GM23338 (cell line): ENCODE measurements around the gene GRIA1. TPM values are rescaled to one million over a fixed set of nuclear protein-coding genes. Genes with fewer than 3 reads are reported as not detected.

Experiments used
- ATAC-seq: fragments of 200-7000 bp; cut with Tn5 transposase; 3 replicates; pipeline ENCODE4 v1.9.1; 2020
- DNase-seq: peaks from one replicate; pipeline ENCODE4 v3.0.0-alpha.2; 2015; ENCODE audit warnings: low spot score
- H2AFZ ChIP-seq: fragments of 200-600 bp; sonication (generic); 2 replicates; pipeline ENCODE4 v1.8.0; 2016; ENCODE audit warnings: antibody characterized with exemption, mild to moderate bottlenecking, moderate library complexity
- H3F3A ChIP-seq: fragments of 200-600 bp; sonication (generic); replicated peaks from 2 replicates; pipeline ENCODE4 v1.8.0; 2017; ENCODE audit warnings: antibody characterized with exemption, mixed run types, low read depth
- H3K27ac ChIP-seq: fragments of 200-600 bp; sonication (generic); 2 replicates; pipeline ENCODE4 v1.6.1; 2016; ENCODE audit warnings: low read depth
- H3K27me3 ChIP-seq: fragments of 200-600 bp; sonication (generic); 2 replicates; pipeline ENCODE4 v1.8.0; 2016; ENCODE audit warnings: mild to moderate bottlenecking, mixed run types, moderate library complexity; ENCODE audit not compliant: insufficient read depth
- H3K36me3 ChIP-seq: fragments of 200-600 bp; sonication (generic); 2 replicates; pipeline ENCODE4 v1.8.0; 2016; ENCODE audit warnings: mild to moderate bottlenecking; ENCODE audit not compliant: insufficient read depth
- H3K4me1 ChIP-seq: fragments of 200-600 bp; sonication (generic); 2 replicates; pipeline ENCODE4 v1.8.0; 2016; ENCODE audit warnings: mild to moderate bottlenecking, moderate library complexity; ENCODE audit not compliant: insufficient read depth
- H3K4me2 ChIP-seq: fragments of 200-600 bp; sonication (generic); 2 replicates; pipeline ENCODE4 v1.7.1; 2017; ENCODE audit warnings: mixed run types
- H3K4me3 ChIP-seq: fragments of 200-600 bp; sonication (generic); 2 replicates; pipeline ENCODE4 v1.6.1; 2016; ENCODE audit warnings: mixed run types
- H3K79me2 ChIP-seq: fragments of 200-600 bp; sonication (generic); replicated peaks from 2 replicates; pipeline ENCODE4 v1.8.0; 2017; ENCODE audit warnings: mild to moderate bottlenecking; ENCODE audit not compliant: insufficient read depth
- H3K9me2 ChIP-seq: fragments of 200-600 bp; sonication (generic); 2 replicates; pipeline ENCODE4 v1.8.0; 2017; ENCODE audit not compliant: insufficient read depth
- H4K20me1 ChIP-seq: fragments of 200-600 bp; sonication (generic); replicated peaks from 2 replicates; pipeline ENCODE4 v1.8.0; 2017; ENCODE audit warnings: mild to moderate bottlenecking; ENCODE audit not compliant: insufficient read depth
- H3K27ac Mint-ChIP-seq: 2 replicates; pipeline ENCODE4 v1.8.0; 2020; ENCODE audit warnings: inconsistent platforms, mild to moderate bottlenecking, moderate library complexity, mixed read lengths
- H3K27me3 Mint-ChIP-seq: 3 replicates; pipeline ENCODE4 v1.8.0; 2022; ENCODE audit warnings: low read depth, mild to moderate bottlenecking, moderate library complexity, mixed read lengths, inconsistent platforms; ENCODE audit not compliant: insufficient read depth, poor library complexity
- H3K36me3 Mint-ChIP-seq: 3 replicates; pipeline ENCODE4 v1.8.0; 2021; ENCODE audit warnings: low read depth, mild to moderate bottlenecking, inconsistent platforms, moderate library complexity, mixed read lengths
- H3K4me1 Mint-ChIP-seq: 3 replicates; pipeline ENCODE4 v1.8.0; 2020; ENCODE audit warnings: mild to moderate bottlenecking, inconsistent platforms, mixed read lengths
- H3K4me3 Mint-ChIP-seq: 3 replicates; pipeline ENCODE4 v1.8.0; 2021; ENCODE audit warnings: moderate library complexity, mild to moderate bottlenecking, inconsistent platforms, mixed read lengths
- H3K9me3 Mint-ChIP-seq: 3 replicates; pipeline ENCODE4 v1.8.0; 2020; ENCODE audit warnings: moderate library complexity, mild to moderate bottlenecking, inconsistent platforms, mixed read lengths
- CREB1 ChIP-seq: fragments of 250-450 bp; sonication (Bioruptor Pico); IDR thresholded peaks from 2 replicates; pipeline ENCODE4 v1.5.0; 2020; ENCODE audit warnings: low read depth, mild to moderate bottlenecking, moderate library complexity
- CTCF ChIP-seq, 2 experiments: fragments of 200-600 bp in 1 of 2; sonication (generic) in 1 of 2; conservative IDR thresholded peaks; 2 replicates each; pipeline versions ENCODE4 v1.5.1 to v1.6.1; 2016 to 2017; ENCODE audit warnings: antibody characterized with exemption in 2 of 2, low read depth in 2 of 2, mild to moderate bottlenecking in 2 of 2, moderate library complexity in 1 of 2
- ETS1 ChIP-seq: IDR thresholded peaks from 2 replicates; pipeline ENCODE4 v1.6.1; 2016; ENCODE audit warnings: antibody characterized with exemption
- EZH2phosphoT487 ChIP-seq: fragments of 200-600 bp; sonication (generic); IDR thresholded peaks from one replicate; pipeline ENCODE4 v1.8.1; 2018; ENCODE audit warnings: antibody characterized with exemption; ENCODE audit not compliant: unreplicated experiment
- JUNB ChIP-seq: IDR thresholded peaks from one replicate; pipeline ENCODE4 v1.6.1; 2016; ENCODE audit warnings: antibody characterized with exemption; ENCODE audit not compliant: unreplicated experiment
- REST ChIP-seq: IDR thresholded peaks from one replicate; pipeline ENCODE4 v1.6.1; 2018; ENCODE audit warnings: antibody characterized with exemption; ENCODE audit not compliant: unreplicated experiment
- STAT1 ChIP-seq: IDR thresholded peaks from one replicate; pipeline ENCODE4 v1.6.1; 2016; ENCODE audit warnings: antibody characterized with exemption; ENCODE audit not compliant: unreplicated experiment
- ZNF114 ChIP-seq: fragments of 250-450 bp; sonication (Bioruptor Pico); IDR thresholded peaks from 2 replicates; pipeline ENCODE4 v1.5.0; 2020; ENCODE audit warnings: mild to moderate bottlenecking, moderate library complexity
- ZNF331 ChIP-seq: fragments of 250-450 bp; sonication (Bioruptor Pico); IDR thresholded peaks from 2 replicates; pipeline ENCODE4 v1.5.0; 2020; ENCODE audit warnings: low read depth, mild to moderate bottlenecking, moderate library complexity
- polyA plus RNA-seq: library from polyadenylated mRNA; unstranded; fragments of >200 nt; fragmentation: Nextera tagmentation; extraction: Ambion mirVana; gene quantifications from 2 replicates; pipeline ENCODE4 v1.2.1, GENCODE V29; 2016
- total RNA-seq: library from RNA; depleted of rRNA; stranded (reverse); fragments of >200 nt; shearing (Covaris generic); gene quantifications from 2 replicates; pipeline ENCODE4 v1.2.3, GENCODE V29; 2014

Gene GRIA1
- total and polyA plus RNA-seq, 2 experiments from 2014 or later = 1.0 to 1.7 TPM

- TF ChIP-seq REST (no peak), CREB1 (CRISPR knock-in tag) (no peak), CTCF (conservative IDR thresholded peaks at IDR 0.05; ENCODE audit: low read depth in 2 of 2) (no peak)
These were observed 52.1 kb downstream of the GRIA1 start (continued) for GRCh38 chr5:153542536-153542935.

- DNase-seq (no peak), ATAC-seq (no peak)
- no peak overlapping the region for H3K4me2 ChIP-seq
- H3K4me1 Mint-ChIP-seq = no peaks in the 10 kb centered on the region
- no peak overlapping the region for H3K4me3 Mint-ChIP-seq
- H3K27me3 Mint-ChIP-seq = no peaks in the 10 kb centered on the region
- no peaks in the 10 kb centered on the region for H4K20me1 ChIP-seq
- no peaks in the 10 kb centered on the region; the same call in 1 of the 2 replicates for H3K9me2 ChIP-seq
- no peak overlapping the region for H3K4me3 ChIP-seq
- no peaks in the 10 kb centered on the region for H3K9me3 Mint-ChIP-seq
- H3K27me3 ChIP-seq = no peaks in the 10 kb centered on the region
- no peaks in the 10 kb centered on the region for H3K36me3 Mint-ChIP-seq
- no peaks in the 10 kb centered on the region for H3K79me2 ChIP-seq
- no peak overlapping the region for H2AFZ ChIP-seq
- H3K36me3 ChIP-seq = no peaks in the 10 kb centered on the region
- no peak overlapping the region for H3K27ac Mint-ChIP-seq
- no peaks in the 10 kb centered on the region for H3F3A ChIP-seq
- H3K4me1 ChIP-seq = no peaks in the 10 kb centered on the region
- H3K27ac ChIP-seq = no peak overlapping the region
- TF ChIP-seq JUNB (no peak), STAT1 (no peak), CTCF (conservative IDR thresholded peaks at IDR 0.05; ENCODE audit: low read depth in 2 of 2) (no peak), ZNF331 (CRISPR knock-in tag) (no peak), ETS1 (no peak), ZNF114 (CRISPR knock-in tag) (no peak), EZH2phosphoT487 (no peak), CREB1 (CRISPR knock-in tag) (no peak), REST (no peak)
These were observed 52.8 kb downstream of the GRIA1 start for GRCh38 chr5:153543288-153543687.
